GM12865 (cell line): Measurements from ENCODE around the gene SLC2A14.
"Not testable (repeated sequence)": the region's sequence is repeated elsewhere in the genome, so short reads cannot be mapped to it uniquely, and the experiment has no call there.

ENCODE experiments used
- DNase-seq: peaks from one replicate; pipeline ENCODE4 v3.0.0; 2010; ENCODE audit warnings: low read depth
- H3K4me3 ChIP-seq: 2 replicates; pipeline ENCODE4 v1.5.1; 2011; ENCODE audit warnings: mild to moderate bottlenecking, low read depth, low read length, control low read depth
- CTCF ChIP-seq: IDR thresholded peaks from 2 replicates; pipeline ENCODE4 v1.5.1; 2011; ENCODE audit warnings: low read length, control low read depth, low read depth, inconsistent platforms; ENCODE audit not compliant: insufficient read depth; ENCODE audit errors: missing control alignments

Gene SLC2A14

GRCh38 chr12:7905071-7905470 lies 32.4 kb upstream of the SLC2A14 start:
- no peak overlapping the region for H3K4me3 ChIP-seq
- TF ChIP-seq CTCF, result no peak
- no peak for DNase-seq

GRCh38 chr12:7902416-7902815 lies 29.7 kb upstream of the SLC2A14 start:
- DNase-seq, H3K4me3 ChIP-seq: not testable (repeated sequence)

GRCh38 chr12:7899755-7900154 lies 27.0 kb upstream of the SLC2A14 start:
- DNase-seq, result no peak
- no peak overlapping the region for H3K4me3 ChIP-seq
- TF ChIP-seq CTCF, result no peak

- not testable (repeated sequence) for DNase-seq, H3K4me3 ChIP-seq
Measured at GRCh38 chr12:7896726-7897125, 24.0 kb upstream of the SLC2A14 start.

GRCh38 chr12:7892186-7892980 lies 19.7 kb upstream of the SLC2A14 start:
- H3K4me3 ChIP-seq, result no peak overlapping the region
- no peak for DNase-seq
- no peak for TF ChIP-seq CTCF

- H3K4me3 ChIP-seq, result no peak overlapping the region
- TF ChIP-seq CTCF, result no peak
- DNase-seq, result no peak
Measured at GRCh38 chr12:7884689-7885088, 12.0 kb upstream of the SLC2A14 start.

GRCh38 chr12:7881736-7882120 lies 9.0 kb upstream of the SLC2A14 start:
- H3K4me3 ChIP-seq, result not testable (repeated sequence)

GRCh38 chr12:7880952-7881735 lies 8.4 kb upstream of the SLC2A14 start:
- H3K4me3 ChIP-seq, DNase-seq: not testable (repeated sequence)

More at GRCh38 chr12:7881736-7882120, 9.0 kb upstream of the SLC2A14 start:
- not testable (repeated sequence) for DNase-seq

- DNase-seq, result no peak
- TF ChIP-seq CTCF, result no peak
- no peak overlapping the region for H3K4me3 ChIP-seq
Measured at GRCh38 chr12:7879246-7879645, 6.5 kb upstream of the SLC2A14 start.
